HFF-Myc (cell line): ENCODE data around the gene CCDC85C.

Source experiments
- DNase-seq: peaks from one replicate; pipeline ENCODE4 v3.0.0-alpha.2; 2011; ENCODE audit warnings: low read depth; ENCODE audit errors: extremely low read depth
- H3K4me3 ChIP-seq: replicated peaks from 2 replicates; pipeline ENCODE4 v1.5.1; 2011; ENCODE audit warnings: low read depth, mild to moderate bottlenecking, control low read depth, low read length
- CTCF ChIP-seq: IDR thresholded peaks from 2 replicates; pipeline ENCODE4 v1.5.1; 2012; ENCODE audit warnings: mild to moderate bottlenecking, low read depth, low read length, control low read depth; ENCODE audit errors: missing control alignments

The CCDC85C gene

DNA sequence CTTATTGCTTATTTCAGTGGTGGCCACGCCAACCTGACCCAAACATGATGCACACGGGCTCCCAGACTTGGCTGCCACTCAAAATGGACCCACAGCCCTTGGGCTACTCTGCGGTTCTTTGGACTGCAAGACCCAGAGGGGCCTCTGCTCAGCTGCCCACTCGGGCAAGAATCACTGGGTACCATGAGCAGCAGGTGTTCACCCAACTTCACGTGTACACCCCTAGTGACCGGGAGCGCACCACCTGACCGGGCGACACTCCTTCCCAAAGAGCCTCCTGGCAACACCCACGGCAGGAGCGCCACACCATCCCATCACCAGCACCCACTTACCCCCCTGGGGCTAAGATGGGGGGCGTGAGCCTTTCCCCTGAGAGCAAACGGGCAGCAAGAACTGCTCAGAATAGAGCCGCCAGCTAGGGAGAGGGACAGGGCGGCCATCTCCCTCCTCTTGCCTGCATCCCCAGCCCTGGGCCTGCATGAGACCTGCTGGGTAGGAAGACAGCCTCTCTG, 90.8 kb downstream of the CCDC85C start:
- no peak for TF ChIP-seq CTCF
- DNase-seq, result no peak
- H3K4me3 ChIP-seq, result no peak overlapping the region

- no peak for TF ChIP-seq CTCF
- DNase-seq, result no peak
- no peak overlapping the region for H3K4me3 ChIP-seq
Measured at GRCh38 chr14:99512571-99513182, 91.3 kb downstream of the CCDC85C start.

- TF ChIP-seq CTCF, result no peak
- no peak for DNase-seq
- no peak overlapping the region for H3K4me3 ChIP-seq
Measured at GRCh38 chr14:99512110-99512449, 91.9 kb downstream of the CCDC85C start.

GRCh38 chr14:99511421-99512109, 92.4 kb downstream of the CCDC85C start:
- no peak for DNase-seq
- no peak for TF ChIP-seq CTCF
- no peak overlapping the region for H3K4me3 ChIP-seq

GRCh38 chr14:99510556-99511139, 93.4 kb downstream of the CCDC85C start:
- TF ChIP-seq CTCF, result no peak
- no peak overlapping the region for H3K4me3 ChIP-seq
- no peak for DNase-seq

GRCh38 chr14:99509871-99510555, 94.0 kb downstream of the CCDC85C start:
- no peak overlapping the region for H3K4me3 ChIP-seq
- DNase-seq, result no peak
- TF ChIP-seq CTCF, result no peak
